ENCODE measurements around the gene SELENOH. TPM values are rescaled to one million over a fixed set of nuclear protein-coding genes. Genes with fewer than 3 reads are reported as not detected.
"Not testable (repeated sequence)": the region's sequence is repeated elsewhere in the genome, so short reads cannot be mapped to it uniquely, and the experiment has no call there.

SELENOH gene
- polyA plus RNA-seq, 1 experiment: 104 TPM

GRCh38 chr11:57703341-57703740 lies 38.0 kb upstream of the SELENOH start:
- H3K4me3 ChIP-seq (ENCODE audit: low read depth, low read length): no peak overlapping the region
- H3K9me3 ChIP-seq (ENCODE audit: control insufficient read depth, insufficient read depth, low read length): no peaks in the 10 kb centered on the region
- TF ChIP-seq CTCF (IDR thresholded peaks at IDR 0.05; ENCODE audit: low read depth, low read length): no peak
- H3K27me3 ChIP-seq (ENCODE audit: control insufficient read depth, insufficient read depth, low read length): no peaks in the 10 kb centered on the region
- no peak overlapping the region for H3K27ac ChIP-seq (ENCODE audit: low read depth, low read length)
- CTCF ChIA-PET: interaction anchor here (0.6 to 2.5 kb wide), 3 partner anchors 59 to 820 kb away, joined by 5 to 13 read pairs (median 7); no protein-coding TSS in a partner anchor
- POLR2A ChIA-PET: interaction anchor here (0.7 kb wide), 1 partner anchor 9 kb away, joined by 3 read pairs; the partner anchor contains the start of gene TMX2
- no peak for DNase-seq (ENCODE audit: low read depth, low spot score)

- CTCF ChIA-PET: interaction anchor here (1.4 kb wide), 1 partner anchor 36 kb away, joined by 6 read pairs; no protein-coding TSS in a partner anchor
Measured at GRCh38 chr11:57704932-57705331, 36.4 kb upstream of the SELENOH start.

GRCh38 chr11:57705432-57705831 lies 35.9 kb upstream of the SELENOH start:
- H3K9me3 ChIP-seq (ENCODE audit: control insufficient read depth, insufficient read depth, low read length); H3K27me3 ChIP-seq (ENCODE audit: control insufficient read depth, insufficient read depth, low read length); H3K27ac ChIP-seq (ENCODE audit: low read depth, low read length); H3K4me3 ChIP-seq (ENCODE audit: low read depth, low read length); POLR2A ChIA-PET; DNase-seq (ENCODE audit: low read depth, low spot score): not testable (repeated sequence)
- CTCF ChIA-PET: interaction anchor here (1.4 kb wide), 1 partner anchor 37 kb away, joined by 6 read pairs; no protein-coding TSS in a partner anchor

More at GRCh38 chr11:57704932-57705331, 36.4 kb upstream of the SELENOH start:
- Histone ChIP-seq H3K27ac (ENCODE audit: low read depth, low read length) (no peak overlapping the region), H3K27me3 (ENCODE audit: control insufficient read depth, insufficient read depth, low read length) (no peaks in the 10 kb centered on the region), H3K9me3 (ENCODE audit: control insufficient read depth, insufficient read depth, low read length) (no peaks in the 10 kb centered on the region), H3K4me3 (ENCODE audit: low read depth, low read length) (no peak overlapping the region)
- no peak for TF ChIP-seq CTCF (IDR thresholded peaks at IDR 0.05; ENCODE audit: low read depth, low read length)
- POLR2A ChIA-PET: no interaction called here
- no peak for DNase-seq (ENCODE audit: low read depth, low spot score)

- Histone ChIP-seq H3K9me3 (ENCODE audit: control insufficient read depth, insufficient read depth, low read length) (no peaks in the 10 kb centered on the region), H3K27ac (ENCODE audit: low read depth, low read length) (peak overlapping the region; percentile 21), H3K27me3 (ENCODE audit: control insufficient read depth, insufficient read depth, low read length) (no peaks in the 10 kb centered on the region), H3K4me3 (ENCODE audit: low read depth, low read length) (no peak overlapping the region)
- ChIA-PET CTCF (interaction anchor here (1.3 to 1.6 kb wide), 2 partner anchors 91 to 141 kb away, joined by 3 to 4 read pairs; no protein-coding TSS in a partner anchor), POLR2A (interaction anchor here (0.5 kb wide), 1 partner anchor 61 kb away, joined by 3 read pairs; no protein-coding TSS in a partner anchor)
- no peak for DNase-seq (ENCODE audit: low read depth, low spot score)
- no peak for TF ChIP-seq CTCF (IDR thresholded peaks at IDR 0.05; ENCODE audit: low read depth, low read length)
Measured at GRCh38 chr11:57709802-57710367, 31.4 kb upstream of the SELENOH start.

GRCh38 chr11:57711414-57712255 lies 29.7 kb upstream of the SELENOH start, which contains the start of gene MED19:
MED19 (minus strand) TSS chr11:57712215; CDS start chr11:57712179, 36 bp downstream.
- Histone ChIP-seq H3K27me3 (ENCODE audit: control insufficient read depth, insufficient read depth, low read length) (no peaks in the 10 kb centered on the region), H3K27ac (ENCODE audit: low read depth, low read length) (peak within 1 kb of the TSS; percentile 68), H3K9me3 (ENCODE audit: control insufficient read depth, insufficient read depth, low read length) (no peaks in the 10 kb centered on the region), H3K4me3 (ENCODE audit: low read depth, low read length) (peak within 1 kb of the TSS; percentile 100)
- ChIA-PET CTCF (interaction anchor here (0.6 kb wide), 2 partner anchors 13 to 14 kb away, joined by 3 to 4 read pairs; no protein-coding TSS in a partner anchor), POLR2A (interaction anchor here (0.8 to 1.0 kb wide), 4 partner anchors 20 to 89 kb away, joined by 3 to 7 read pairs (median 4); partner anchors contain the start of gene SELENOH)
- DNase-seq (ENCODE audit: low read depth, low spot score): peak; percentile 11
- no peak for TF ChIP-seq CTCF (IDR thresholded peaks at IDR 0.05; ENCODE audit: low read depth, low read length)
